Vagina (tissue), 2 donors: ENCODE results near the gene TWF2.

Source experiments
- POLR2A ChIP-seq, 2 donors: fragments of 450-650 bp; IDR thresholded peaks; one replicate each; pipeline ENCODE4 v1.6.1; 2017; ENCODE audit warnings: antibody characterized with exemption in 2 of 2, mild to moderate bottlenecking in 2 of 2, moderate library complexity in 2 of 2
- TF ChIP-seq, protein P1 (sequence below), 3 experiments: fragments of 450-650 bp in 2 of 3; fragments of 200-600 bp in 1 of 3; sonication (generic) in 1 of 3; IDR thresholded peaks; one replicate each; pipeline ENCODE4 v1.5.1; 2017 to 2019; ENCODE audit warnings: antibody characterized with exemption in 3 of 3, mild to moderate bottlenecking in 2 of 3, moderate library complexity in 2 of 3

DNA sequence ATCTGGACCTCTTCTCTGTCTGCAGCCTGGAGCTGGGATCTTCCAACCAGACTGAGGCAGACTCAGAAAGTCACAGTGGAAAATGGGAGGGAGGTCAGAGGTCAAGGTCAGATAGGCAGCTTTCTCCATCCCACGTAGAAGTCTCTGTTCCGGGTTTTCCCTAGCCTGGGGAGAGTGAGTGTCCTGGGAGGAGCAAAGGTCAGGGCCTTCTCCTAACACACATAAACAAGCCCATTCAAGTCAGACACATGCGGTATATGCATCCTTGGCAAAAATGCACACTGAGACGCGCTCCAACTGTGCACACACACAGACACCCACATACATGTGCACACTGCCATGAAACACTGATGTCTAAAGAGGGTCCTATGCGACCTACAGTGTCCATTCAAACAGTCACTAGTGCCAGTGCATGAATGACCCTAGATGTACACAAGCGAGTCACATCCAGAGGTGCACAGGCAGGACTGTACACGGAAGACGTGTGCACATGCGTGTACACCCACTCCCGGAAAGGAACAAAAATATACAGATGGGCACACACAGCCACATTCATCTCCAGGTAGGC, 681 bp downstream of the TWF2 start:
- TF ChIP-seq, protein P1, sequence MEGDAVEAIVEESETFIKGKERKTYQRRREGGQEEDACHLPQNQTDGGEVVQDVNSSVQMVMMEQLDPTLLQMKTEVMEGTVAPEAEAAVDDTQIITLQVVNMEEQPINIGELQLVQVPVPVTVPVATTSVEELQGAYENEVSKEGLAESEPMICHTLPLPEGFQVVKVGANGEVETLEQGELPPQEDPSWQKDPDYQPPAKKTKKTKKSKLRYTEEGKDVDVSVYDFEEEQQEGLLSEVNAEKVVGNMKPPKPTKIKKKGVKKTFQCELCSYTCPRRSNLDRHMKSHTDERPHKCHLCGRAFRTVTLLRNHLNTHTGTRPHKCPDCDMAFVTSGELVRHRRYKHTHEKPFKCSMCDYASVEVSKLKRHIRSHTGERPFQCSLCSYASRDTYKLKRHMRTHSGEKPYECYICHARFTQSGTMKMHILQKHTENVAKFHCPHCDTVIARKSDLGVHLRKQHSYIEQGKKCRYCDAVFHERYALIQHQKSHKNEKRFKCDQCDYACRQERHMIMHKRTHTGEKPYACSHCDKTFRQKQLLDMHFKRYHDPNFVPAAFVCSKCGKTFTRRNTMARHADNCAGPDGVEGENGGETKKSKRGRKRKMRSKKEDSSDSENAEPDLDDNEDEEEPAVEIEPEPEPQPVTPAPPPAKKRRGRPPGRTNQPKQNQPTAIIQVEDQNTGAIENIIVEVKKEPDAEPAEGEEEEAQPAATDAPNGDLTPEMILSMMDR (IDR thresholded peaks at IDR 0.05), result no peak
- no peak for TF ChIP-seq POLR2A (IDR thresholded peaks at IDR 0.05)
